HT-29 (cell line): ENCODE measurements around the gene TFB1M. TPM values are rescaled to one million over a fixed set of nuclear protein-coding genes. Genes with fewer than 3 reads are reported as not detected.
"Not testable (repeated sequence)": the region's sequence is repeated elsewhere in the genome, so short reads cannot be mapped to it uniquely, and the experiment has no call there.

Experiments used
- DNase-seq: peaks from one replicate; pipeline ENCODE4 v3.0.0-alpha.2; 2015; ENCODE audit warnings: low spot score
- total RNA-seq: library from RNA; depleted of rRNA; stranded (reverse); fragments of >200 nt; shearing (Covaris generic); gene quantifications from 2 replicates; pipeline ENCODE4 v1.2.3, GENCODE V29; 2014; rRNA removed

Gene TFB1M
- 10.0 and 12.9 TPM in 2 replicates for total RNA-seq

- DNase-seq, result peak; percentile 96
Observed at GRCh38 chr6:155314092-155314772, at the start of gene TFB1M. TSS of gene TFB1M (minus strand) at chr6:155314484. CDS start at chr6:155314428, 56 bp downstream.

GRCh38 chr6:155364021-155364420 is 49.7 kb upstream of the TFB1M start:
- not testable (repeated sequence) for DNase-seq

- DNase-seq, result not testable (repeated sequence)
Observed at GRCh38 chr6:155362968-155363632, 48.8 kb upstream of the TFB1M start.

GRCh38 chr6:155354167-155354566 is 39.9 kb upstream of the TFB1M start:
- no peak for DNase-seq

- no peak for DNase-seq
Observed at GRCh38 chr6:155352811-155353210, 38.5 kb upstream of the TFB1M start.

- DNase-seq, result no peak
Observed at GRCh38 chr6:155352130-155352420, 37.8 kb upstream of the TFB1M start.

- DNase-seq, result no peak
Observed at GRCh38 chr6:155351273-155352129, 37.2 kb upstream of the TFB1M start.

- DNase-seq, result no peak
Observed at GRCh38 chr6:155349956-155350355, 35.7 kb upstream of the TFB1M start.

GRCh38 chr6:155349129-155349528 is 34.8 kb upstream of the TFB1M start:
- DNase-seq, result no peak

- no peak for DNase-seq
Observed at GRCh38 chr6:155347800-155348199, 33.5 kb upstream of the TFB1M start.

- DNase-seq, result no peak
Observed at GRCh38 chr6:155346957-155347356, 32.7 kb upstream of the TFB1M start.

- DNase-seq, result no peak
Observed at GRCh38 chr6:155344341-155345006, 30.2 kb upstream of the TFB1M start.

GRCh38 chr6:155341130-155341828 is 27.0 kb upstream of the TFB1M start:
- no peak for DNase-seq

- DNase-seq, result no peak
Observed at GRCh38 chr6:155340464-155341129, 26.3 kb upstream of the TFB1M start.

GRCh38 chr6:155339929-155340328 is 25.6 kb upstream of the TFB1M start:
- DNase-seq, result not testable (repeated sequence)

- DNase-seq, result not testable (repeated sequence)
Observed at GRCh38 chr6:155338237-155338636, 24.0 kb upstream of the TFB1M start.

- DNase-seq, result no peak
Observed at GRCh38 chr6:155335265-155335664, 21.0 kb upstream of the TFB1M start.

- not testable (repeated sequence) for DNase-seq
Observed at GRCh38 chr6:155334073-155334472, 19.8 kb upstream of the TFB1M start.

GRCh38 chr6:155333414-155333813 is 19.1 kb upstream of the TFB1M start:
- no peak for DNase-seq

GRCh38 chr6:155330922-155331321 is 16.6 kb upstream of the TFB1M start:
- no peak for DNase-seq
